K562 (cell line): ENCODE data around the gene FMN1. TPM values are rescaled to one million over a fixed set of nuclear protein-coding genes. Genes with fewer than 3 reads are reported as not detected.

Experiments
- ATF4 ChIP-seq: fragments of 450-650 bp; formaldehyde crosslinking; IDR thresholded peaks from 2 replicates; pipeline ENCODE4 v1.4.0; 2022; ENCODE audit warnings: mild to moderate bottlenecking, moderate library complexity
- E2F8 ChIP-seq: fragments of 450-650 bp; IDR thresholded peaks from 2 replicates; pipeline ENCODE4 v1.7.1; 2018; ENCODE audit warnings: mild to moderate bottlenecking, low read depth; ENCODE audit not compliant: partially characterized antibody
- GTF2E2 ChIP-seq: fragments of 200-800 bp; sonication (Bioruptor generic); IDR thresholded peaks from 2 replicates; pipeline ENCODE4 v1.6.1; 2016; ENCODE audit warnings: missing genetic modification characterization, missing compliant biosample characterization
- JUN ChIP-seq, 2 experiments: sonication (generic) in 1 of 2; formaldehyde crosslinking in 1 of 2; IDR thresholded peaks; 2 replicates each; pipeline versions ENCODE4 v1.6.1 to v1.8.0; 2012 to 2022; ENCODE audit warnings: borderline replicate concordance in 2 of 2, mild to moderate bottlenecking in 2 of 2, improper control_type of control experiment in 1 of 2, low read depth in 1 of 2, low read length in 1 of 2, missing genetic modification reagents in 1 of 2
- KAT7 ChIP-seq: sonication (generic); formaldehyde crosslinking; IDR thresholded peaks from 2 replicates; pipeline ENCODE4 v1.8.0; 2022; ENCODE audit warnings: missing genetic modification reagents, mild to moderate bottlenecking, borderline replicate concordance
- MLX ChIP-seq, 2 experiments: fragments of 450-650 bp in 1 of 2; sonication (generic) in 1 of 2; formaldehyde crosslinking; conservative IDR thresholded peaks; 2 replicates each; pipeline versions ENCODE4 v1.4.0 to v1.8.1; 2020 to 2022; ENCODE audit warnings: mild to moderate bottlenecking in 1 of 2, missing genetic modification reagents in 1 of 2
- PRMT5 ChIP-seq: sonication (generic); formaldehyde crosslinking; IDR thresholded peaks from 2 replicates; pipeline ENCODE4 v1.5.0; 2020; ENCODE audit warnings: missing genetic modification reagents
- RBM15 ChIP-seq: fragments of 200-400 bp; formaldehyde crosslinking; IDR thresholded peaks from 2 replicates; pipeline ENCODE4 v1.6.1; 2018; ENCODE audit warnings: mild to moderate bottlenecking, low read length, moderate library complexity; ENCODE audit not compliant: insufficient read depth
- ZBTB8A ChIP-seq: fragments of 450-650 bp; IDR thresholded peaks from 2 replicates; pipeline ENCODE4 v1.6.1; 2018; ENCODE audit warnings: mild to moderate bottlenecking, moderate library complexity; ENCODE audit not compliant: partially characterized antibody
- ZFP1 ChIP-seq: fragments of 450-650 bp; formaldehyde crosslinking; IDR thresholded peaks from 2 replicates; pipeline ENCODE4 v1.4.0; 2020; ENCODE audit warnings: mild to moderate bottlenecking, mixed read lengths
- polyA plus RNA-seq, 8 experiments: library from polyadenylated mRNA; depleted of rRNA in 4 of 8; stranded (reverse) in 5 of 8; unstranded in 3 of 8; fragments of >200 nt; fragmentation: Nextera tagmentation in 2 of 8; fragmentation: Illumina TruSeq in 1 of 8; extraction: Ambion mirVana in 2 of 8; extraction: Trizol in 1 of 8; gene quantifications; 2 replicates each; pipeline versions ENCODE4 v1.2.1 to v1.2.3, GENCODE V29; 2011 to 2014; ENCODE audit warnings: inconsistent platforms in 1 of 8, missing spikeins in 1 of 8
- total RNA-seq, 7 experiments: library from RNA; depleted of rRNA in 6 of 7; stranded (reverse); fragments of >200 nt in 6 of 7; fragmentation: Illumina TruSeq in 2 of 7; extraction: Trizol in 2 of 7; gene quantifications; 2 replicates each; pipeline versions ENCODE4 v1.2.1 to v1.2.3, GENCODE V29; 2011 to 2021; ENCODE audit warnings: low replicate concordance in 1 of 7

Gene FMN1
- total and polyA plus RNA-seq, 9 of the 15 experiments (the other 6 are each of a cell fraction or from before 2014, with no cell fraction given) = 0.03 to 0.07 (median 0.04) TPM; not detected in 6

- TF ChIP-seq RBM15 = no peak
- no peak for TF ChIP-seq GTF2E2 (tag)
- TF ChIP-seq ZBTB8A = no peak
- TF ChIP-seq ATF4 (CRISPR knock-in tag) = no peak
- no peak for TF ChIP-seq MLX (CRISPR knock-in tag; conservative IDR thresholded peaks at IDR 0.05)
- no peak for TF ChIP-seq PRMT5 (CRISPR knock-in tag)
- no peak for TF ChIP-seq KAT7
- TF ChIP-seq E2F8 = no peak
- no peak for TF ChIP-seq JUN (IDR thresholded peaks at IDR 0.05; ENCODE audit: borderline replicate concordance, low read depth, low read length)
- no peak for TF ChIP-seq JUN (CRISPR knock-in tag; IDR thresholded peaks at IDR 0.05; ENCODE audit: borderline replicate concordance)
- TF ChIP-seq ZFP1 (CRISPR knock-in tag) = no peak
- TF ChIP-seq, all 486 proteins: peak for 0
Observed at GRCh38 chr15:32851572-32851971, 342.9 kb downstream of the FMN1 start (continued).
